Naive thymus-derived CD4-positive, alpha-beta T cell (primary cell): ENCODE measurements around the gene BCL2L2. TPM values are rescaled to one million over a fixed set of nuclear protein-coding genes. Genes with fewer than 3 reads are reported as not detected.

ENCODE experiments used
- ATAC-seq: fragments of 150-1000 bp; cut with Tn5 transposase; 2 replicates; pipeline ENCODE4 v1.10.0; 2021; ENCODE audit warnings: mild to moderate bottlenecking, moderate library complexity
- CTCF ChIA-PET: fragments of 350-600 bp; sonication (Branson Sonifier 250); formaldehyde crosslinking; loops from one replicate; lab custom pipeline; 2021; ENCODE audit warnings: antibody characterized with exemption; lab: Charles Lee
- POLR2A ChIA-PET: fragments of 350-600 bp; sonication (Branson Sonifier 250); formaldehyde crosslinking; loops from one replicate; lab custom pipeline; 2021; ENCODE audit warnings: antibody characterized with exemption, inconsistent platforms; lab: Charles Lee
- DNase-seq, 9 donors: peaks; one replicate each; pipeline versions ENCODE4 v3.0.0 to v3.0.0-alpha.2; 2020 to 2022; ENCODE audit warnings: mixed read lengths in 1 of 9
- H3K27ac ChIP-seq: one replicate; pipeline ENCODE4 v1.7.0; 2013; ENCODE audit warnings: mild to moderate bottlenecking, low read depth, low read length, moderate library complexity
- H3K27me3 ChIP-seq, 2 donors: one replicate each; pipeline ENCODE4 v1.7.0; 2013; ENCODE audit warnings: low read length in 2 of 2, mild to moderate bottlenecking in 2 of 2, moderate library complexity in 2 of 2; ENCODE audit not compliant: control insufficient read depth in 2 of 2, insufficient read depth in 2 of 2
- H3K36me3 ChIP-seq, 3 experiments: 1 replicate in 2 of 3; 2 replicates in 1 of 3; pipeline ENCODE4 v1.7.0; 2013; ENCODE audit warnings: low read length in 3 of 3, mild to moderate bottlenecking in 3 of 3, moderate library complexity in 1 of 3; ENCODE audit not compliant: insufficient read depth in 3 of 3, control insufficient read depth in 2 of 3
- H3K4me1 ChIP-seq, 2 donors: one replicate each; pipeline ENCODE4 v1.7.0; 2013; ENCODE audit warnings: low read length in 2 of 2, mild to moderate bottlenecking in 2 of 2, moderate library complexity in 1 of 2; ENCODE audit not compliant: control insufficient read depth in 2 of 2, insufficient read depth in 2 of 2
- H3K4me3 ChIP-seq: 2 replicates; pipeline ENCODE4 v1.7.0; 2013; ENCODE audit warnings: mild to moderate bottlenecking, low read length
- H3K9me3 ChIP-seq, 3 experiments: 1 replicate in 2 of 3; 2 replicates in 1 of 3; pipeline ENCODE4 v1.7.0; 2013; ENCODE audit warnings: low read length in 3 of 3; ENCODE audit not compliant: control insufficient read depth in 2 of 3
- H3K27ac Mint-ChIP-seq, 9 donors: one replicate each; pipeline ENCODE4 v1.8.0; 2020 to 2022; ENCODE audit warnings: mixed read lengths in 9 of 9, mild to moderate bottlenecking in 8 of 9, moderate library complexity in 5 of 9, inconsistent platforms in 2 of 9
- H3K27me3 Mint-ChIP-seq, 5 donors: one replicate each; pipeline ENCODE4 v1.8.0; 2021 to 2022; ENCODE audit warnings: mixed read lengths in 5 of 5, mild to moderate bottlenecking in 1 of 5
- H3K36me3 Mint-ChIP-seq, 5 donors: one replicate each; pipeline ENCODE4 v1.8.0; 2020 to 2022; ENCODE audit warnings: mixed read lengths in 5 of 5, mild to moderate bottlenecking in 3 of 5, inconsistent platforms in 1 of 5
- H3K4me1 Mint-ChIP-seq, 7 donors: one replicate each; pipeline ENCODE4 v1.8.0; 2020 to 2022; ENCODE audit warnings: mixed read lengths in 7 of 7, mild to moderate bottlenecking in 3 of 7, inconsistent platforms in 1 of 7
- H3K4me3 Mint-ChIP-seq, 10 donors: one replicate each; pipeline ENCODE4 v1.8.0; 2020 to 2022; ENCODE audit warnings: mild to moderate bottlenecking in 10 of 10, mixed read lengths in 10 of 10, moderate library complexity in 6 of 10, inconsistent platforms in 2 of 10
- H3K9me3 Mint-ChIP-seq, 11 donors: one replicate each; pipeline ENCODE4 v1.8.0; 2020 to 2022; ENCODE audit warnings: mixed read lengths in 11 of 11, mild to moderate bottlenecking in 4 of 11, inconsistent platforms in 1 of 11, moderate library complexity in 1 of 11
- intact Hi-C, 2 donors: fragments of 100-400 bp; cut with micrococcal nuclease; formaldehyde crosslinking; loops; one replicate each; pipeline ENCODE4 v1.15.1; 2023
- polyA plus RNA-seq, 2 donors: library from polyadenylated mRNA; unstranded; fragments of 300-500 nt; fragmentation: Illumina TruSeq; gene quantifications; one replicate each; pipeline ENCODE4 v1.2.3, GENCODE V29; 2021
- total RNA-seq, 6 experiments: library from RNA in 5 of 6; stranded (reverse) in 5 of 6; gene quantifications; 1 replicate in 5 of 6; 2 replicates in 1 of 6; pipeline ENCODE4 v1.2.3 and lab custom pipeline; 2021 to 2026

Gene BCL2L2
- total and polyA plus RNA-seq, 7 experiments from 2014 or later, result 2.8 to 8.0 (median 5.6) TPM; not detected in 2

GRCh38 chr14:23353433-23353780, 46.8 kb downstream of the BCL2L2 start:
- POLR2A ChIA-PET, result interaction anchor here (0.9 to 3.3 kb wide), 4 partner anchors 30 to 67 kb away, joined by 3 to 26 read pairs (median 6); partner anchors contain the start of genes HOMEZ, PABPN1 and PPP1R3E
- H3K9me3 ChIP-seq, result no peaks in the 10 kb centered on the region
- no peaks in the 10 kb centered on the region for H3K4me1 ChIP-seq
- H3K4me3 ChIP-seq, result no peak overlapping the region
- ATAC-seq (no peak), DNase-seq (no peak)
- peaks cover 0 to 1% (median 0%) of the 10 kb centered on the region in 11 donors for H3K9me3 Mint-ChIP-seq
- CTCF ChIA-PET, result interaction anchor here (0.8 kb wide), 1 partner anchor 32 kb away, joined by 4 read pairs; no protein-coding TSS in a partner anchor
- H3K36me3 ChIP-seq, result no peaks in the 10 kb centered on the region
- H3K36me3 Mint-ChIP-seq, result peaks cover 0 to 4% (median 0%) of the 10 kb centered on the region in 5 donors
- H3K4me1 Mint-ChIP-seq, result peaks cover 10 to 25% (median 18%) of the 10 kb centered on the region in 7 donors
- no peak overlapping the region for H3K27ac ChIP-seq
- H3K27me3 ChIP-seq, result no peaks in the 10 kb centered on the region
- intact Hi-C loops, result no loop called here
- H3K27ac Mint-ChIP-seq, result peak overlapping the region in 7 of 9 donors; percentile 5 to 93 (median 74)
- peaks cover 0 to 55% (median 33%) of the 10 kb centered on the region in 5 donors for H3K27me3 Mint-ChIP-seq
- peak overlapping the region; percentile 78 to 92 (median 88) for H3K4me3 Mint-ChIP-seq

GRCh38 chr14:23354990-23355389, 48.4 kb downstream of the BCL2L2 start:
- ChIA-PET POLR2A (interaction anchor here (3.3 kb wide), 1 partner anchor 34 kb away, joined by 26 read pairs; the partner anchor contains the start of gene PABPN1), CTCF (no interaction called here)
- Mint-ChIP-seq H3K4me1 (peaks cover 10 to 25% (median 18%) of the 10 kb centered on the region in 7 donors), H3K9me3 (peaks cover 0 to 1% (median 0%) of the 10 kb centered on the region in 11 donors), H3K27me3 (peaks cover 0 to 51% (median 33%) of the 10 kb centered on the region in 5 donors), H3K4me3 (peak overlapping the region in 1 of 10 donors; percentile 15), H3K27ac (no peak overlapping the region), H3K36me3 (peaks cover 0 to 4% (median 0%) of the 10 kb centered on the region in 5 donors)
- no peaks in the 10 kb centered on the region for H3K27me3 ChIP-seq
- no peak overlapping the region for H3K27ac ChIP-seq
- intact Hi-C loops, result no loop called here
- no peak overlapping the region for H3K4me3 ChIP-seq
- ATAC-seq, result no peak
- no peak for DNase-seq
- no peaks in the 10 kb centered on the region for H3K9me3 ChIP-seq
- H3K4me1 ChIP-seq, result no peaks in the 10 kb centered on the region
- no peaks in the 10 kb centered on the region for H3K36me3 ChIP-seq

- Histone ChIP-seq H3K9me3 (no peaks in the 10 kb centered on the region), H3K36me3 (no peaks in the 10 kb centered on the region), H3K27me3 (no peaks in the 10 kb centered on the region), H3K4me1 (no peaks in the 10 kb centered on the region), H3K27ac (no peak overlapping the region), H3K4me3 (no peak overlapping the region)
- peaks cover 0 to 1% (median 0%) of the 10 kb centered on the region in 11 donors for H3K9me3 Mint-ChIP-seq
- H3K4me3 Mint-ChIP-seq, result no peak overlapping the region
- DNase-seq, result no peak
- H3K36me3 Mint-ChIP-seq, result peaks cover 0 to 4% (median 0%) of the 10 kb centered on the region in 5 donors
- ChIA-PET POLR2A (no interaction called here), CTCF (interaction anchor here (0.8 kb wide), 1 partner anchor 78 kb away, joined by 3 read pairs; no protein-coding TSS in a partner anchor)
- no peak overlapping the region for H3K27ac Mint-ChIP-seq
- ATAC-seq, result no peak
- H3K27me3 Mint-ChIP-seq, result peaks cover 0 to 42% (median 26%) of the 10 kb centered on the region in 5 donors
- intact Hi-C loops, result no loop called here
- peaks cover 10 to 20% (median 14%) of the 10 kb centered on the region in 7 donors for H3K4me1 Mint-ChIP-seq
These were observed 49.3 kb downstream of the BCL2L2 start for GRCh38 chr14:23355871-23356435.

- no peaks in the 10 kb centered on the region for H3K36me3 Mint-ChIP-seq
- no peaks in the 10 kb centered on the region for H3K36me3 ChIP-seq
- intact Hi-C loops, result no loop called here
- no peaks in the 10 kb centered on the region for H3K9me3 ChIP-seq
- no peak overlapping the region for H3K4me3 ChIP-seq
- peaks cover 0 to 1% (median 0%) of the 10 kb centered on the region in 11 donors for H3K9me3 Mint-ChIP-seq
- CTCF ChIA-PET, result no interaction called here
- peaks cover 0 to 38% (median 22%) of the 10 kb centered on the region in 5 donors for H3K27me3 Mint-ChIP-seq
- H3K4me1 ChIP-seq, result no peaks in the 10 kb centered on the region
- ATAC-seq (no peak), DNase-seq (no peak)
- H3K27ac ChIP-seq, result no peak overlapping the region
- peaks cover 4 to 14% (median 8%) of the 10 kb centered on the region in 7 donors for H3K4me1 Mint-ChIP-seq
- no peak overlapping the region for H3K4me3 Mint-ChIP-seq
- H3K27ac Mint-ChIP-seq, result no peak overlapping the region
- POLR2A ChIA-PET, result no interaction called here
- H3K27me3 ChIP-seq, result no peaks in the 10 kb centered on the region
These were observed 50.0 kb downstream of the BCL2L2 start for GRCh38 chr14:23356662-23357061.

- ATAC-seq, result no peak
These were observed 50.6 kb downstream of the BCL2L2 start for GRCh38 chr14:23357261-23357660.

GRCh38 chr14:23358042-23358441, 51.4 kb downstream of the BCL2L2 start:
- DNase-seq, result no peak
- no peak overlapping the region for H3K27ac ChIP-seq
- ChIA-PET POLR2A (no interaction called here), CTCF (no interaction called here)
- no peak overlapping the region for H3K4me3 ChIP-seq
- no peaks in the 10 kb centered on the region for H3K36me3 ChIP-seq
- no peak overlapping the region for H3K4me3 Mint-ChIP-seq
- no peaks in the 10 kb centered on the region for H3K4me1 ChIP-seq
- peaks cover 0 to 1% (median 0%) of the 10 kb centered on the region in 11 donors for H3K9me3 Mint-ChIP-seq
- H3K4me1 Mint-ChIP-seq, result peaks cover under 1 to 11% (median 4%) of the 10 kb centered on the region in 7 donors
- ATAC-seq, result no peak
- no peaks in the 10 kb centered on the region for H3K36me3 Mint-ChIP-seq
- H3K27me3 Mint-ChIP-seq, result peaks cover 0 to 33% (median 19%) of the 10 kb centered on the region in 5 donors
- no peaks in the 10 kb centered on the region for H3K27me3 ChIP-seq
- no peak overlapping the region for H3K27ac Mint-ChIP-seq
- H3K9me3 ChIP-seq, result no peaks in the 10 kb centered on the region
- intact Hi-C loops, result no loop called here

More at GRCh38 chr14:23357261-23357660, 50.6 kb downstream of the BCL2L2 start:
- ChIA-PET CTCF (no interaction called here), POLR2A (no interaction called here)
- Mint-ChIP-seq H3K27me3 (peaks cover 0 to 38% (median 22%) of the 10 kb centered on the region in 5 donors), H3K4me3 (no peak overlapping the region), H3K4me1 (peaks cover 4 to 14% (median 8%) of the 10 kb centered on the region in 7 donors), H3K27ac (no peak overlapping the region), H3K9me3 (peaks cover 0 to 1% (median 0%) of the 10 kb centered on the region in 11 donors), H3K36me3 (no peaks in the 10 kb centered on the region)
- no peak for DNase-seq
- Histone ChIP-seq H3K9me3 (no peaks in the 10 kb centered on the region), H3K36me3 (no peaks in the 10 kb centered on the region), H3K4me3 (no peak overlapping the region), H3K27me3 (no peaks in the 10 kb centered on the region), H3K4me1 (no peaks in the 10 kb centered on the region), H3K27ac (no peak overlapping the region)
- intact Hi-C loops, result no loop called here
